Measurements from ENCODE around the gene SPINT3.

SPINT3 gene

GRCh38 chr20:45523821-45524220 is 8.4 kb upstream of the SPINT3 start:
- no peak for DNase-seq (ENCODE audit: low read depth)
- TF ChIP-seq, protein P1, sequence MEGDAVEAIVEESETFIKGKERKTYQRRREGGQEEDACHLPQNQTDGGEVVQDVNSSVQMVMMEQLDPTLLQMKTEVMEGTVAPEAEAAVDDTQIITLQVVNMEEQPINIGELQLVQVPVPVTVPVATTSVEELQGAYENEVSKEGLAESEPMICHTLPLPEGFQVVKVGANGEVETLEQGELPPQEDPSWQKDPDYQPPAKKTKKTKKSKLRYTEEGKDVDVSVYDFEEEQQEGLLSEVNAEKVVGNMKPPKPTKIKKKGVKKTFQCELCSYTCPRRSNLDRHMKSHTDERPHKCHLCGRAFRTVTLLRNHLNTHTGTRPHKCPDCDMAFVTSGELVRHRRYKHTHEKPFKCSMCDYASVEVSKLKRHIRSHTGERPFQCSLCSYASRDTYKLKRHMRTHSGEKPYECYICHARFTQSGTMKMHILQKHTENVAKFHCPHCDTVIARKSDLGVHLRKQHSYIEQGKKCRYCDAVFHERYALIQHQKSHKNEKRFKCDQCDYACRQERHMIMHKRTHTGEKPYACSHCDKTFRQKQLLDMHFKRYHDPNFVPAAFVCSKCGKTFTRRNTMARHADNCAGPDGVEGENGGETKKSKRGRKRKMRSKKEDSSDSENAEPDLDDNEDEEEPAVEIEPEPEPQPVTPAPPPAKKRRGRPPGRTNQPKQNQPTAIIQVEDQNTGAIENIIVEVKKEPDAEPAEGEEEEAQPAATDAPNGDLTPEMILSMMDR (IDR thresholded peaks at IDR 0.05; ENCODE audit: control insufficient read depth, extremely low read depth, insufficient read depth), result no peak
- H3K4me3 ChIP-seq (ENCODE audit: low read depth, low read length), result no peak overlapping the region

DNA sequence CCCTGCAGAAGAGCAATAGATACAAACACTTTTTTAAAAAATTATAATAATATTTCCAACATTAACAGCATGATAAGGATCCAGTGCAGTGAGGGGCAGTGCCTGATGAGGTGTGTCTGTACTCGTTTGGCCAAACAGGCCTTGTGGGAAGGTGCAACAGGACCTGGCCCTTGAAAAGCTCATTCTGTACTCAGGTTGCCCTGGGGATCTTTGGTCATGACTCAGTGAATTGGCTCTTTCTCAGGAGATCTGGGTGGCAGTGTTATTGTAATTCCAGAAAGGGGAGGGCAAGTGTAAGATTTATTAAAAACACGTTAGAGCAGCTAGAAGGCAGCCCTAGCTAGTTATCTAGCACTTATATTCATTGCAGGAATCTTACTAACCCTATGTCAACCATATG is 2.9 kb upstream of the SPINT3 start:
- H3K4me3 ChIP-seq (ENCODE audit: low read depth, low read length), result no peak overlapping the region
- TF ChIP-seq, protein P1 (IDR thresholded peaks at IDR 0.05; ENCODE audit: control insufficient read depth, extremely low read depth, insufficient read depth), result no peak
- no peak for DNase-seq (ENCODE audit: low read depth)

DNA sequence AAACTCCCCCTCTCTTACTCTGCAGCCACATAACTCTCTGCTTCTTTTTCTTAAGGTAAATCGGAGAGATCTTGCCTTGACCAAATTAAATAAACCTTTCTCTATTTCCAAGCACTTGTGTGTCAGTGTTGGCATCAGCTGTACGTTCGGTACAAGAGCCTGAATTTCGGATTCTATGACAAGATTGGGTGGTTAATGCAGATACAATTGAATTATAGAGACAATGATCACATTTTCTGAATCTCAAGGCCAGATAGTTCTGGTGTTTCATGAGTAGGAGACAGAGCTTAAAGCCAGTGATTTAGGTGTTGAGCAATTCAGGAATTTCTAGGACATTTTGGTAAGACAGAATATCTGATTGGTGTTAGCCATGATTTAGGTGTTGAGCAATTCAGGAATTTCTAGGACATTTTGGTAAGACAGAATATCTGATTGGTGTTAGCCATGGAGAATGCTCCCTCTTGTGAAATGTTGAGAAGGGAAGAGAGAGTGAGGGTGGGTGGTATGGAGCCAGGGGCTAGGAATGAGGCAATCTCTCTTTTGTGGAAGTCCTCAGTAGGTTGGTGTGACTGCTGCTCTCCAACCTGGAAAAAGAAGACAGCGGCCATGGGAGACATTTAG is 5.1 kb downstream of the SPINT3 start:
- TF ChIP-seq, protein P1 (IDR thresholded peaks at IDR 0.05; ENCODE audit: control insufficient read depth, extremely low read depth, insufficient read depth), result no peak
- no peak for DNase-seq (ENCODE audit: low read depth)
- H3K4me3 ChIP-seq (ENCODE audit: low read depth, low read length), result no peak overlapping the region

DNA sequence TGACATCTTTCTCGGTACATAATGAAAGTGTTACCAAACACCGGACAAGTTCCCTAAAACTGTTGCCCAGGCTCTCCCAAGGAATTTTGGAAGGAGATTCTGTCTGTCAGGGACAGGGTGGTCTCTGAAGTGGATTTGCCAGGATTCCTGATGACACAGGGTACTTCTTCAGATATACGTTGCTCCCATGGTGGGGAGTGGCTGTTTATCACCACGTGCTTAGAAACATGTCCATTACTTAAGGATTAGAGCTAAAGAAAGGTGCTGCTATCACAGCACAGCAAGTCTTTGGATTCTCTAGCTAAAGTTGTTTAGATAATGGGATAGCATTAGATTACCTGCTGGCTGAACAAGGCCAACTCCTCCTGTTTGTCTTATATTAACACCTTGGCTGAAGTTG is 6.3 kb downstream of the SPINT3 start:
- TF ChIP-seq, protein P1 (IDR thresholded peaks at IDR 0.05; ENCODE audit: control insufficient read depth, extremely low read depth, insufficient read depth), result no peak
- no peak for DNase-seq (ENCODE audit: low read depth)
- no peak overlapping the region for H3K4me3 ChIP-seq (ENCODE audit: low read depth, low read length)

GRCh38 chr20:45508068-45508886 is 7.1 kb downstream of the SPINT3 start:
- TF ChIP-seq, protein P1 (IDR thresholded peaks at IDR 0.05; ENCODE audit: control insufficient read depth, extremely low read depth, insufficient read depth), result no peak
- no peak overlapping the region for H3K4me3 ChIP-seq (ENCODE audit: low read depth, low read length)

DNA sequence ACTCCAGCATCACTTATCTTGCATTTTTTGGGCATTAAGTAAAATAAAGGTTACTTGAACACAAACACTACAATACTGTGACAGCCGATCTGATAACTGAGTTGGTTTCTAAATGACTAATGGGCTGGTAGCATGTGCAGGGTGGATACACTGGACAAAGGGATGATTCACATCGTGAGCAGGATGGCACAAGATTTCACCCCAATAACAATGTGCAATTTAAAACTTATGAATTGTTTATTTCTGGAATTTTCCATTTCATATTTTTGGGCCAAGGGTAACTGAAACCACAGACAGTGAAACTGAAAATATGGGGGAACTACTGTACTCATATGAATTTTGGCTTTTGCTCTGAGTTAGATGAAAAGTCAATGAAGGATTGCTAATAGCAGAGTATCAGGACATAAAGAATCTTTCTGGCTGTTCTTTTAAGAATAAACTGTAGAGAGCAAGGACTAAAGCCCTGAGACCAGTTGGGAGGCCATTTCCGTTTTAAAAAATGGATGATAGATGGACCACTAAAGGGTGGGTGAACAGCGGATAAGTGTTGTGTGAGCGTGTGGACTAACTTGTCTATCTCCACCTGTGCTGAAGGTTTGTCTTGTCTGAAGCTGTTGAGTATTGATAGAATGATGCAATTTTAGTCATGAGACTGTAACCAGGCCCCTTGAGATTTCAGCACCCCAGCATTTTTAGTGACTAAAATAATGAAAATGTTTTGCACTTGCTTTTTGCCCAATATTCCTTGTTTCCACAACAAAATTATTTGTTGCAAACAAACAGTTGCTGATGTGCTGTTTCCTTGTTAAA is 8.2 kb downstream of the SPINT3 start:
- TF ChIP-seq, protein P1 (IDR thresholded peaks at IDR 0.05; ENCODE audit: control insufficient read depth, extremely low read depth, insufficient read depth), result no peak
- H3K4me3 ChIP-seq (ENCODE audit: low read depth, low read length), result no peak overlapping the region
- DNase-seq (ENCODE audit: low read depth), result no peak

More at GRCh38 chr20:45508068-45508886, 7.1 kb downstream of the SPINT3 start:
- no peak for DNase-seq (ENCODE audit: low read depth)

All from LNCaP clone FGC (cell line).